Endodermal cell (in vitro differentiated cells): Measurements from ENCODE around the gene PDE6A. TPM values are rescaled to one million over a fixed set of nuclear protein-coding genes. Genes with fewer than 3 reads are reported as not detected.

Experiments
- DNase-seq: peaks from one replicate; pipeline ENCODE4 v3.0.0-alpha.2; 2017
- H3K27ac ChIP-seq: 2 replicates; pipeline ENCODE4 v1.5.1; 2013; ENCODE audit warnings: mild to moderate bottlenecking, low read depth, low read length, moderate library complexity
- H3K27me3 ChIP-seq: 2 replicates; pipeline ENCODE4 v1.6.1; 2013; ENCODE audit warnings: mild to moderate bottlenecking, low read length, moderate library complexity; ENCODE audit not compliant: insufficient read depth, control insufficient read depth, poor library complexity, severe bottlenecking
- H3K36me3 ChIP-seq: 2 replicates; pipeline ENCODE4 v1.7.0; 2013; ENCODE audit warnings: mild to moderate bottlenecking, low read length, moderate library complexity; ENCODE audit not compliant: control insufficient read depth, insufficient read depth
- H3K4me1 ChIP-seq: one replicate; pipeline ENCODE4 v1.7.0; 2013; ENCODE audit warnings: low read length; ENCODE audit not compliant: control insufficient read depth, insufficient read depth
- H3K4me3 ChIP-seq: 2 replicates; pipeline ENCODE4 v1.5.1; 2013; ENCODE audit warnings: mild to moderate bottlenecking, low read length, moderate library complexity
- H3K9ac ChIP-seq: 2 replicates; pipeline ENCODE4 v1.6.1; 2013; ENCODE audit warnings: mild to moderate bottlenecking, low read length, moderate library complexity; ENCODE audit not compliant: poor library complexity, severe bottlenecking; ENCODE audit errors: extremely low read depth
- H3K9me3 ChIP-seq: 2 replicates; pipeline ENCODE4 v1.6.1; 2013; ENCODE audit warnings: mild to moderate bottlenecking, low read length, moderate library complexity; ENCODE audit not compliant: control insufficient read depth
- H3K27ac Mint-ChIP-seq: 2 replicates; pipeline ENCODE4 v1.8.0; 2020; ENCODE audit warnings: mixed read lengths
- H3K27me3 Mint-ChIP-seq: 2 replicates; pipeline ENCODE4 v1.8.0; 2021; ENCODE audit warnings: mild to moderate bottlenecking, mixed read lengths; ENCODE audit not compliant: insufficient read depth
- H3K36me3 Mint-ChIP-seq: 2 replicates; pipeline ENCODE4 v1.8.0; 2020; ENCODE audit warnings: low read depth, mixed read lengths
- H3K4me1 Mint-ChIP-seq: 2 replicates; pipeline ENCODE4 v1.8.0; 2020; ENCODE audit warnings: mixed read lengths
- H3K4me3 Mint-ChIP-seq: 2 replicates; pipeline ENCODE4 v1.8.0; 2020; ENCODE audit warnings: mild to moderate bottlenecking, moderate library complexity, mixed read lengths
- H3K9me3 Mint-ChIP-seq: 2 replicates; pipeline ENCODE4 v1.8.0; 2020; ENCODE audit warnings: mild to moderate bottlenecking, mixed read lengths
- WGBS, 2 experiments: methylation state at CpG; one replicate each; pipeline versions ENCODE4 v1.1.5 to v1.1.7; 2013; ENCODE audit warnings: missing lambda C conversion rate in 2 of 2, mixed read lengths in 1 of 2; ENCODE audit not compliant: insufficient coverage in 1 of 2, insufficient read length in 1 of 2; 5-methylcytosine and 5-hydroxymethylcytosine counted together
- total RNA-seq, 2 donors: library from RNA; stranded (reverse); fragmentation: NEBNext Ultra II Directional in 1 of 2; extraction: Animal tissue kit (Norgen Biotek cat#: 25700) in 1 of 2; gene quantifications; 2 replicates in 1 of 2; 3 replicates in 1 of 2; pipeline ENCODE4 v1.2.1, GENCODE V29; 2021
- TF ChIP-seq, protein P1 (sequence below): fragments of 200-600 bp; sonication (generic); conservative IDR thresholded peaks from 2 replicates; pipeline ENCODE4 v1.5.0; 2021; ENCODE audit warnings: antibody characterized with exemption, mild to moderate bottlenecking

The PDE6A gene
- total RNA-seq, 2 donors from 2014 or later, result 0.07 TPM; not detected in 1

DNA sequence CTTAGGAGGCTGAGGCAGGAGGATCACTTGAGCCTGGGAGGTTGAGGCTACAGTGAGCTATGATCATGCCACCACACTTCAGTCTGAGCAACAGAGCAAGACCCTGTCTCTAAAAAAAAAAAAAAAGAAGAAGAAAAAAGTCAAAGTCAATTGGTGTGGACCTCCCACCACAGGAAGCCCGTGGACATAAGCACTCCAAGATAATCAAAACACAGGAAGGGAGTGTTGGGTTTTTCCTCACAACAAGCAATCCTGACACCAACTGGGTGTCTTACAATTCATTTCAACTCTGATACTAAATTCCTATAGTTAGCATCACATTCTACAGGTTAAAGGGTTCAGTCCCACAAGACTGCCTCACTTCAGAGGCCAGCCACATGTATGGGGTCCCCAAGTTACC lies 70.7 kb downstream of the PDE6A start:
- no peak for DNase-seq
- Mint-ChIP-seq H3K36me3 (no peaks in the 10 kb centered on the region), H3K9me3 (no peaks in the 10 kb centered on the region), H3K27ac (no peak overlapping the region), H3K27me3 (no peaks in the 10 kb centered on the region), H3K4me3 (no peak overlapping the region), H3K4me1 (peaks cover 25% of the 10 kb centered on the region)
- WGBS, 2 experiments, result 95% methylated on average over 1 of the region's 1 CpG; no CpG with 5 or more reads in 1 of the 2 experiments
- Histone ChIP-seq H3K9ac (no peak overlapping the region), H3K4me1 (peaks cover 5% of the 10 kb centered on the region), H3K27ac (no peak overlapping the region), H3K9me3 (no peaks in the 10 kb centered on the region), H3K27me3 (no peaks in the 10 kb centered on the region), H3K4me3 (no peak overlapping the region), H3K36me3 (no peaks in the 10 kb centered on the region)
- TF ChIP-seq, protein P1, sequence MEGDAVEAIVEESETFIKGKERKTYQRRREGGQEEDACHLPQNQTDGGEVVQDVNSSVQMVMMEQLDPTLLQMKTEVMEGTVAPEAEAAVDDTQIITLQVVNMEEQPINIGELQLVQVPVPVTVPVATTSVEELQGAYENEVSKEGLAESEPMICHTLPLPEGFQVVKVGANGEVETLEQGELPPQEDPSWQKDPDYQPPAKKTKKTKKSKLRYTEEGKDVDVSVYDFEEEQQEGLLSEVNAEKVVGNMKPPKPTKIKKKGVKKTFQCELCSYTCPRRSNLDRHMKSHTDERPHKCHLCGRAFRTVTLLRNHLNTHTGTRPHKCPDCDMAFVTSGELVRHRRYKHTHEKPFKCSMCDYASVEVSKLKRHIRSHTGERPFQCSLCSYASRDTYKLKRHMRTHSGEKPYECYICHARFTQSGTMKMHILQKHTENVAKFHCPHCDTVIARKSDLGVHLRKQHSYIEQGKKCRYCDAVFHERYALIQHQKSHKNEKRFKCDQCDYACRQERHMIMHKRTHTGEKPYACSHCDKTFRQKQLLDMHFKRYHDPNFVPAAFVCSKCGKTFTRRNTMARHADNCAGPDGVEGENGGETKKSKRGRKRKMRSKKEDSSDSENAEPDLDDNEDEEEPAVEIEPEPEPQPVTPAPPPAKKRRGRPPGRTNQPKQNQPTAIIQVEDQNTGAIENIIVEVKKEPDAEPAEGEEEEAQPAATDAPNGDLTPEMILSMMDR, result no peak

DNA sequence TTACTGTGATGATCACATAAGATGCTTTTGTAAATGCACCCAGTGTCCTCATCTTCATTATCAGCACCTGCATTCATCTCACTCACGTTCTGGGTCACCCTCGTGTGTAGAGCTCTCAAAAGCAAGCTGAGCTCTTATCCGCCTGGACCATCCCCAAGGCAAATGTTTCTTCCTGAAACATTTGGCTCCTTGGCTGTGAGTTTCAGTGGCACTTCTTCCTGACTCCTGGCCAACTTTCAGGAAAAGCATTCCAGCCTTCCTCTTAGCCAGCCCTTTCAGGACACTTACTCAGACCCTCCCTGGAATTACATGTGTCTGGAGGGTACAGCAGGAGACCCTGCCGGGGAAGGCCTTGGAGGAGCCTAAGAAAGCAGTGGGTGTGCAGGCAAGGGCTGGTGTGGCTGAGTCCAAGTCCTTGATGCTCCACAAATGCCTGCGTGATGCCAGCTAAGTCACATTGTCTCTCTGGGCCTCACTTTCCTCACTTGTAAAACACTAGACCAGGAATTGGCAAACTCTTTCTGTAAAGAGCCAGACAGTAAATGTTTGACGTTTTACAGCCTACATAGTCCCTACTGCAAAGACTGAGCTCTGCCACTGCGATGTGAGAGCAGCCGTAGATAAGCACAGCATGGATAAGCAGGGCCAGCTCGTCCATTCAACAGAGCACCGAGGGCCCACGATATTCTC lies 72.1 kb downstream of the PDE6A start:
- peaks cover 5% of the 10 kb centered on the region for H3K4me1 ChIP-seq
- H3K4me3 ChIP-seq, result no peak overlapping the region
- no peaks in the 10 kb centered on the region for H3K9me3 ChIP-seq
- H3K27ac Mint-ChIP-seq, result no peak overlapping the region
- 87 to 90% methylated on average over 7 to 11 of the region's 11 CpGs for WGBS, 2 experiments
- H3K9ac ChIP-seq, result no peak overlapping the region
- no peaks in the 10 kb centered on the region for H3K9me3 Mint-ChIP-seq
- peaks cover 13% of the 10 kb centered on the region for H3K4me1 Mint-ChIP-seq
- H3K27me3 ChIP-seq, result no peaks in the 10 kb centered on the region
- H3K36me3 Mint-ChIP-seq, result no peaks in the 10 kb centered on the region
- no peak for DNase-seq
- no peak overlapping the region for H3K27ac ChIP-seq
- no peak overlapping the region for H3K4me3 Mint-ChIP-seq
- TF ChIP-seq, protein P1, result no peak
- H3K27me3 Mint-ChIP-seq, result no peaks in the 10 kb centered on the region
- H3K36me3 ChIP-seq, result no peaks in the 10 kb centered on the region

DNA sequence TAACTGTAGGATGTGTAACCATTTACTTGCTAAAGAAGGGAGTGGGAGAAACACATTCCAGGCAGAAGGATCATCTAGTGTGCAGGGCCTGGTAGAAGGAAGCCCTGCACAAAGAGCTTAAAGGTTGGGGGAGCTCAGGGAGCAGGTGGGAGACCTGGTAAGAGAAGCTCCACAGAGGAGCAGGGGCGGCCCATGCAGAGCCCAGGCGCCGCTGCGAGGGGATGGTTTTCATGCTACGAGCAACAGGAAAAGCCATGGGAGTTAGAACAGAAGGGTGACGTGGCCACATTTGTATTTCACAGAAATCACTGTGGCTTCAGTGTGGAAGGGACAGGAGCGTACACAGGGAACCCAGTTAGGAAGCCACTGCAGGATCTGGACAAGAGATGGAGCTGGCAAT lies 73.1 kb downstream of the PDE6A start:
- DNase-seq, result no peak
- Mint-ChIP-seq H3K4me3 (no peak overlapping the region), H3K9me3 (no peaks in the 10 kb centered on the region), H3K4me1 (peaks cover 13% of the 10 kb centered on the region), H3K27me3 (no peaks in the 10 kb centered on the region), H3K27ac (no peak overlapping the region), H3K36me3 (no peaks in the 10 kb centered on the region)
- no peaks in the 10 kb centered on the region for H3K9me3 ChIP-seq
- no peak overlapping the region for H3K9ac ChIP-seq
- peaks cover 5% of the 10 kb centered on the region for H3K4me1 ChIP-seq
- H3K27ac ChIP-seq, result no peak overlapping the region
- TF ChIP-seq, protein P1, result no peak
- no peaks in the 10 kb centered on the region for H3K36me3 ChIP-seq
- WGBS, 2 experiments, result 92 to 94% methylated on average over 6 to 7 of the region's 7 CpGs
- H3K27me3 ChIP-seq, result no peaks in the 10 kb centered on the region
- no peak overlapping the region for H3K4me3 ChIP-seq
